H1 (cell line): ENCODE results near the gene ANKRD13C. TPM values are rescaled to one million over a fixed set of nuclear protein-coding genes. Genes with fewer than 3 reads are reported as not detected.

ENCODE experiments used
- CTCF ChIA-PET: fragments of 300-600 bp; sonication (Branson Sonifier 250); formaldehyde crosslinking; loops from one replicate; lab custom pipeline; 2021; ENCODE audit not compliant: partially characterized antibody; lab: Charles Lee
- POLR2A ChIA-PET: fragments of 300-600 bp; sonication (Branson Sonifier 250); formaldehyde crosslinking; loops from one replicate; lab custom pipeline; 2021; ENCODE audit warnings: inconsistent platforms; ENCODE audit not compliant: partially characterized antibody; lab: Charles Lee
- DNase-seq, 2 experiments: peaks; one replicate each; pipeline versions ENCODE4 v3.0.0 to v3.0.0-alpha.2; 2010 to 2022; ENCODE audit warnings: low spot score in 2 of 2, low read depth in 1 of 2, mixed read lengths in 1 of 2
- FAIRE-seq: peaks from 2 replicates; lab custom pipeline; 2011; peaks lifted over from hg19 to GRCh38; lab: Jason Lieb, UNC
- H2AFZ ChIP-seq: 2 replicates; pipeline ENCODE4 v1.8.1; 2012; ENCODE audit warnings: low read length, inconsistent platforms
- H2AK5ac ChIP-seq: 2 replicates; pipeline ENCODE4 v1.6.1; 2013; ENCODE audit warnings: low read depth, low read length
- H2BK120ac ChIP-seq: replicated peaks from 2 replicates; pipeline ENCODE3; 2013; ENCODE audit warnings: low read depth, low read length, inconsistent platforms
- H2BK12ac ChIP-seq: 2 replicates; pipeline ENCODE4 v1.6.1; 2013; ENCODE audit warnings: low read depth, low read length
- H2BK15ac ChIP-seq: 2 replicates; pipeline ENCODE4 v1.6.1; 2013; ENCODE audit warnings: low read length
- H2BK20ac ChIP-seq: 2 replicates; pipeline ENCODE4 v1.6.1; 2013; ENCODE audit warnings: low read length
- H2BK5ac ChIP-seq: 2 replicates; pipeline ENCODE4 v1.6.1; 2013; ENCODE audit warnings: low read depth, low read length
- H3K14ac ChIP-seq: 2 replicates; pipeline ENCODE4 v1.6.1; 2013; ENCODE audit warnings: inconsistent platforms; ENCODE audit not compliant: insufficient read length
- H3K18ac ChIP-seq: 2 replicates; pipeline ENCODE4 v1.6.1; 2013; ENCODE audit warnings: low read length; ENCODE audit errors: extremely low read depth
- H3K23ac ChIP-seq: 2 replicates; pipeline ENCODE4 v1.6.1; 2013; ENCODE audit warnings: inconsistent platforms; ENCODE audit not compliant: insufficient read length
- H3K23me2 ChIP-seq: 2 replicates; pipeline ENCODE4 v1.6.1; 2013; ENCODE audit warnings: low read depth, low read length
- H3K27ac ChIP-seq: 2 replicates; pipeline ENCODE4 v1.6.1; 2011; ENCODE audit warnings: low read depth, low read length, inconsistent platforms
- H3K27me3 ChIP-seq, 4 experiments: replicated peaks in 1 of 4; 1 replicate in 1 of 4; 2 replicates in 3 of 4; pipeline versions ENCODE4 v1.6.1 to v1.8.1; 2011 to 2013; ENCODE audit warnings: low read length in 3 of 4, mild to moderate bottlenecking in 3 of 4, inconsistent platforms in 2 of 4, mixed read lengths in 2 of 4, moderate library complexity in 1 of 4; ENCODE audit not compliant: control insufficient read depth in 3 of 4, insufficient read depth in 3 of 4; ENCODE audit errors: extremely low read depth in 1 of 4
- H3K36me3 ChIP-seq, 4 experiments: 2 replicates each; pipeline versions ENCODE4 v1.6.1 to v1.8.1; 2011 to 2013; ENCODE audit warnings: mild to moderate bottlenecking in 4 of 4, low read length in 3 of 4, moderate library complexity in 2 of 4, control low read depth in 1 of 4, inconsistent platforms in 1 of 4; ENCODE audit not compliant: insufficient read depth in 4 of 4, control insufficient read depth in 2 of 4
- H3K4ac ChIP-seq: replicated peaks from 2 replicates; pipeline ENCODE3; 2013; ENCODE audit warnings: low read length, low read depth, mixed read lengths, inconsistent platforms; ENCODE audit not compliant: insufficient read length
- H3K4me1 ChIP-seq, 4 experiments: replicated peaks in 1 of 4; 1 replicate in 1 of 4; 2 replicates in 3 of 4; pipeline versions ENCODE4 v1.6.1 to v1.8.1; 2011 to 2013; ENCODE audit warnings: low read length in 3 of 4, inconsistent platforms in 2 of 4, mixed read lengths in 1 of 4; ENCODE audit not compliant: insufficient read depth in 4 of 4, control insufficient read depth in 3 of 4
- H3K4me2 ChIP-seq, 2 experiments: 2 replicates each; pipeline versions ENCODE4 v1.6.1 to v1.8.1; 2011 to 2013; ENCODE audit warnings: low read depth in 2 of 2, low read length in 2 of 2, control low read depth in 1 of 2, inconsistent platforms in 1 of 2, mild to moderate bottlenecking in 1 of 2; ENCODE audit not compliant: insufficient read depth in 1 of 2
- H3K4me3 ChIP-seq, 4 experiments: fragments of 200-600, 300-600 bp in 1 of 4; sonication (generic), shearing (Covaris generic), sonication (Bioruptor Twin) in 1 of 4; 2 replicates each; pipeline versions ENCODE4 v1.5.1 to v1.8.1; 2011 to 2016; ENCODE audit warnings: low read length in 4 of 4, low read depth in 3 of 4, control low read depth in 2 of 4, inconsistent platforms in 2 of 4, mild to moderate bottlenecking in 2 of 4, mixed read lengths in 1 of 4, moderate library complexity in 1 of 4; ENCODE audit not compliant: insufficient read depth in 2 of 4; ENCODE audit errors: extremely low read depth in 1 of 4
- H3K56ac ChIP-seq: replicated peaks from 2 replicates; pipeline ENCODE3; 2013; ENCODE audit warnings: low read depth, mild to moderate bottlenecking, mixed read lengths, low read length, inconsistent platforms; ENCODE audit not compliant: insufficient read length
- H3K79me1 ChIP-seq: 2 replicates; pipeline ENCODE4 v1.6.1; 2013; ENCODE audit warnings: low read depth, low read length, control low read depth
- H3K79me2 ChIP-seq, 2 experiments: 2 replicates each; pipeline versions ENCODE4 v1.6.1 to v1.8.1; 2012 to 2013; ENCODE audit warnings: low read length in 2 of 2, mild to moderate bottlenecking in 2 of 2, inconsistent platforms in 1 of 2; ENCODE audit not compliant: insufficient read depth in 2 of 2, control insufficient read depth in 1 of 2
- H3K9ac ChIP-seq, 4 experiments: replicated peaks in 1 of 4; 1 replicate in 1 of 4; 2 replicates in 3 of 4; pipeline versions ENCODE4 v1.6.1 to v1.8.1; 2011 to 2013; ENCODE audit warnings: low read depth in 3 of 4, low read length in 3 of 4, control low read depth in 2 of 4, mild to moderate bottlenecking in 2 of 4, moderate library complexity in 2 of 4, inconsistent platforms in 1 of 4; ENCODE audit errors: extremely low read depth in 1 of 4
- H3K9me3 ChIP-seq, 2 experiments: 2 replicates each; pipeline versions ENCODE4 v1.6.1 to v1.8.1; 2012 to 2013; ENCODE audit warnings: mild to moderate bottlenecking in 2 of 2, moderate library complexity in 2 of 2, control low read depth in 1 of 2, inconsistent platforms in 1 of 2, low read depth in 1 of 2, low read length in 1 of 2, mixed read lengths in 1 of 2; ENCODE audit not compliant: insufficient read depth in 2 of 2
- H4K20me1 ChIP-seq, 2 experiments: replicated peaks in 1 of 2; 2 replicates each; pipeline versions ENCODE3 to v1.8.1; 2011 to 2013; ENCODE audit warnings: inconsistent platforms in 2 of 2, low read length in 2 of 2, mild to moderate bottlenecking in 1 of 2; ENCODE audit not compliant: insufficient read depth in 2 of 2, control insufficient read depth in 1 of 2
- H4K5ac ChIP-seq: 2 replicates; pipeline ENCODE4 v1.6.1; 2013; ENCODE audit warnings: low read length, low read depth, mixed read lengths, inconsistent platforms; ENCODE audit not compliant: insufficient read length
- H4K8ac ChIP-seq: 2 replicates; pipeline ENCODE4 v1.8.0; 2013; ENCODE audit warnings: mild to moderate bottlenecking, moderate library complexity, low read length, inconsistent platforms; ENCODE audit not compliant: insufficient read depth; ENCODE audit errors: extremely low read depth
- H4K91ac ChIP-seq: replicated peaks from 2 replicates; pipeline ENCODE3; 2013; ENCODE audit warnings: low read length, mixed read lengths, inconsistent platforms; ENCODE audit not compliant: insufficient read length
- ASH2L ChIP-seq: fragments of 200-600, 300-600 bp; sonication (generic); IDR thresholded peaks from one replicate; pipeline ENCODE4 v1.7.1; 2017; ENCODE audit warnings: low read length
- ATF3 ChIP-seq: IDR thresholded peaks from 2 replicates; pipeline ENCODE4 v1.6.1; 2011; ENCODE audit warnings: low read depth, mild to moderate bottlenecking, low read length; ENCODE audit not compliant: insufficient read depth
- E2F6 ChIP-seq: IDR thresholded peaks from 2 replicates; pipeline ENCODE4 v1.6.1; 2012; ENCODE audit warnings: inconsistent platforms
- GABPA ChIP-seq: IDR thresholded peaks from 2 replicates; pipeline ENCODE4 v1.6.1; 2011; ENCODE audit warnings: mild to moderate bottlenecking, low read length, moderate library complexity, borderline replicate concordance; ENCODE audit not compliant: insufficient read depth
- WGBS, 2 experiments: shearing (Covaris generic) in 1 of 2; methylation state at CpG; one replicate each; pipeline versions ENCODE4 v1.1.6 to v1.1.7; 2013 to 2015; ENCODE audit warnings: low lambda C conversion rate in 2 of 2, mixed read lengths in 2 of 2, inconsistent platforms in 1 of 2, low coverage in 1 of 2, missing lambda C conversion rate in 1 of 2; ENCODE audit not compliant: insufficient replicate concordance in 2 of 2, insufficient coverage in 1 of 2, insufficient read length in 1 of 2; ENCODE audit errors: extremely low coverage in 1 of 2, missing lambda C conversion rate in 1 of 2; 5-methylcytosine and 5-hydroxymethylcytosine counted together
- polyA plus RNA-seq, 7 experiments: library from polyadenylated mRNA; depleted of rRNA in 3 of 7; stranded (reverse) in 5 of 7; unstranded in 2 of 7; fragments of >200 nt in 5 of 7; fragments of 200-250 nt in 2 of 7; gene quantifications; 1 replicate in 5 of 7; 2 replicates in 1 of 7; 4 replicates in 1 of 7; pipeline versions ENCODE4 v1.2.1 to v1.2.3, GENCODE V29; 2011 to 2013; ENCODE audit warnings: missing spikeins in 2 of 7, mixed read lengths in 2 of 7
- total RNA-seq: library from RNA; stranded (reverse); fragmentation: NEBNext Ultra II Directional; extraction: Animal tissue kit (Norgen Biotek cat#: 25700); gene quantifications from 2 replicates; pipeline ENCODE4 v1.2.1, GENCODE V29; 2021

The ANKRD13C gene
- total and polyA plus RNA-seq, 2 of the 8 experiments (the other 6 are each of a cell fraction or from before 2014, with no cell fraction given), result 4.8 to 21.7 TPM

- 90% methylated on average over 7 of the region's 7 CpGs; no CpG with 5 or more reads in 1 of the 2 experiments for WGBS, 2 experiments
- no peak for TF ChIP-seq E2F6
- no peak for TF ChIP-seq ATF3
- no peak for TF ChIP-seq GABPA
- TF ChIP-seq ASH2L, result no peak
- TF ChIP-seq, all 59 proteins: peak for 0
- Histone ChIP-seq H2BK15ac (no peak overlapping the region), H3K27me3 (no peaks in the 10 kb centered on the region), H3K4me3 (no peak overlapping the region), H3K23me2 (0 out of 2 replicates have a peak, but pooled peaks cover 2% of the 10 kb centered on the region), H4K5ac (no peak overlapping the region), H3K79me2 (peaks cover 0 to 3% of the 10 kb centered on the region in 2 experiments; a peak in 1 of 4 replicates), H3K14ac (no peak overlapping the region), H2AFZ (no peak overlapping the region), H3K4me1 (peaks cover 0 to 4% (median 0%) of the 10 kb centered on the region in 4 experiments; a peak in 2 of 7 replicates), H2BK5ac (no peak overlapping the region), H3K4ac (no peak overlapping the region), H3K27ac (no peak overlapping the region), H2BK120ac (no peak overlapping the region), H3K9ac (no peak overlapping the region), H2BK20ac (no peak overlapping the region), H3K18ac (no peak overlapping the region), H3K79me1 (no peaks in the 10 kb centered on the region), H3K56ac (no peak overlapping the region), H3K23ac (no peak overlapping the region), H4K20me1 (peaks cover 0 to under 1% of the 10 kb centered on the region in 2 experiments), H4K8ac (no peak overlapping the region), H3K9me3 (no peaks in the 10 kb centered on the region), H4K91ac (no peak overlapping the region), H3K36me3 (no peaks in the 10 kb centered on the region), H2BK12ac (no peak overlapping the region), H2AK5ac (no peak overlapping the region), H3K4me2 (no peak overlapping the region)
- DNase-seq (no peak), FAIRE-seq (no peak)
- ChIA-PET CTCF (interaction anchor here (1.7 kb wide), 1 partner anchor 52 kb away, joined by 5 read pairs; the partner anchor contains the start of gene CTH), POLR2A (interaction anchor here (1.2 to 5.3 kb wide), 2 partner anchors 52 to 65 kb away, joined by 3 to 32 read pairs; partner anchors contain the start of gene CTH)
Observed at GRCh38 chr1:70358921-70359564, 4.5 kb upstream of the ANKRD13C start.
